NT2/D1 (cell line): ENCODE results near the gene CD81.

ENCODE experiments used
- YY1 ChIP-seq: IDR thresholded peaks from 2 replicates; pipeline ENCODE4 v1.6.1; 2011; ENCODE audit not compliant: insufficient read length, insufficient read depth
- ZNF274 ChIP-seq: IDR thresholded peaks from 2 replicates; pipeline ENCODE4 v1.6.1; 2011; ENCODE audit warnings: mild to moderate bottlenecking, low read depth, low read length

DNA sequence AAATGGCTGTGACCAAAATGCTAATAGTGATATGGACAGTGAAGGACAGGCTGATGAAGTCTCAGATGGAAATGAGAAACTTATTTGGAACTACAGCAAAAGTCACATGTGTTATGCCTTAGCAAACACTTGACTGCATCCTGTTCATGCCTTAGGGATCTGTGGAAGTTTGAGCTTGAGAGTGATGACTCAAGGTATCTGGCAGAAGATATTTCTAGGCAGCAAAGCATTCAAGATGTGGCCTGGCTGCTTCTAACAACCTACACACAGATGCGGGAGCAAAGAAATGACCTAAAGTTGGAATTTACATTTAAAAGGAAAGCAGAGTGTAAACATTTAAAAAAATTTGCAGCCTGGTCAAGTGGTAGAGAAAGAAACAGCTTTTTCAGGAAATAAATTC lies 28.1 kb upstream of the CD81 start:
- no peak for TF ChIP-seq YY1
- no peak for TF ChIP-seq ZNF274
